ENCODE results near the gene RPIA. TPM values are rescaled to one million over a fixed set of nuclear protein-coding genes. Genes with fewer than 3 reads are reported as not detected.
"Not testable (repeated sequence)": the region's sequence is repeated elsewhere in the genome, so short reads cannot be mapped to it uniquely, and the experiment has no call there.

RPIA gene
- total RNA-seq = 10 to 100 TPM; 69.0 to 70.2 TPM
- polyA plus RNA-seq = 49.5 TPM

DNA sequence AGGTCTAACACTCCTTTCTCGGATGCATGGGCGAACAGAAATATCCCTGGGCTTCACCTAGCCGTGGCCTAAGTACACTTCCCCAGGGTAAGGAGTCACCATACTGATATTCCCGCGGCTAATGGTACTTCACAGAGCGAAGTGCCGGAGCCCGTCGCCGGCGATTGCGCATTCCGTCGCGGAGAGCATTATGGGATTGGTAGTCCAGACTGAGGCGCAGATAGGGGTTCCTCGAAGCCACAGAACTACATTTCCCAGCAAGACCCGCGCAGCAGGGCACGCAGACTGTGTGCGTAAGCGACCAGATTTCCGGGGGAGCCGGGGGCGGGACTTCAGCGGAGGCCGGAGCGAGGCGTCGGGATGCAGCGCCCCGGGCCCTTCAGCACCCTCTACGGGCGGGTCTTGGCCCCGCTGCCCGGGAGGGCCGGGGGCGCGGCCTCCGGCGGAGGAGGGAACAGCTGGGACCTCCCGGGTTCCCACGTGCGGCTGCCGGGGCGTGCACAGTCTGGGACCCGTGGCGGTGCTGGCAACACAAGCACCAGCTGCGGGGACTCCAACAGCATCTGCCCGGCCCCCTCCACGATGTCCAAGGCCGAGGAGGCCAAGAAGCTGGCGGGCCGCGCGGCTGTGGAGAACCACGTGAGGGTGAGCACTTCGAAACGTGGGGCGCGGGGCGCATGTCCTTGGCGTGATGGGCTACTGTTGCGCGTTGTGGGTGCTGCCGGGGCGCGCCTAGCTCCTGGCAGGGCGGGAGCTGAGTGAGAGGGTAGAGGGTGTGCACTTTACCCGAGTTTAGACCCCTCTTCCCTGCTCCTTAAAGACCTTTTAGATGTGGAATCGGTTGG is at the start of gene RPIA:
TSS of gene RPIA (plus strand) at position 335 of the 845 bp plus-strand sequence. CDS start at position 361, 26 bp downstream.
- Histone ChIP-seq H3K9me3 (ENCODE audit: low read length) (no peaks in the 10 kb centered on the region), H3K4me3 (ENCODE audit: low read length) (peak within 1 kb of the TSS; percentile 97), H3K36me3 (ENCODE audit: insufficient read depth, low read length) (no peaks in the 10 kb centered on the region), H3K4me1 (ENCODE audit: insufficient read depth, low read length) (peaks cover 30% of the 10 kb centered on the region), H3K27ac (ENCODE audit: low read depth, low read length) (peak within 1 kb of the TSS; percentile 79), H3K27me3 (ENCODE audit: insufficient read depth, low read length, poor library complexity, severe bottlenecking) (no peaks in the 10 kb centered on the region)
- peak; percentile 98 to 99 (median 98) for DNase-seq
- ChIA-PET POLR2A (interaction anchor here (1.4 kb wide), 1 partner anchor 64 kb away, joined by 13 read pairs; the partner anchor contains the start of gene EIF2AK3), CTCF (interaction anchor here (0.6 to 1.4 kb wide), 10 partner anchors 10 to 96 kb away, joined by 3 to 7 read pairs (median 3); no protein-coding TSS in a partner anchor)
- Mint-ChIP-seq H3K36me3 (peaks cover 0 to 13% (median 4%) of the 10 kb centered on the region in 3 donors), H3K4me1 (peaks cover 51 to 65% (median 64%) of the 10 kb centered on the region in 3 donors), H3K27ac (peak within 1 kb of the TSS; percentile 86 to 99 (median 96)), H3K9me3 (no peaks in the 10 kb centered on the region), H3K27me3 (no peaks in the 10 kb centered on the region), H3K4me3 (peak within 1 kb of the TSS; percentile 93 to 98 (median 96))

DNA sequence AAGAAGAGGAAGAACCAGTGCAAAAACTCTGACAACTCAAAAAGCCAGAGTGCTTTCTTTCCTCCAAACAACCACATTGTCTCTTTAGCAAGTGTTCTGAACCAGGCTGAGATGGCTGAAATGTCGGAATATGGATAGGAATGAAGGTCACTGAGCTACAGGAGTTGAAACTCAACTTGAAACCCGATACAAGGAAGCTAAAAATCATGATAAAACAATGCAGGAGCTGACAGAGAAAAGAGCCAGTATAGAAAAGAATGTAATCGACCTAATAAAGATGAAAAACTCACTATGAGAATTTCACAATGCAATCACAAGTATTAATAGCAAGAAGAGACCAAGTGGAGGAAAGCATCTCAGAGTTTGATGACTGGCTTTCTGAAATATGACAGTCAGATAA is 49.2 kb upstream of the RPIA start:
- Histone ChIP-seq H3K4me1 (ENCODE audit: insufficient read depth, low read length) (peaks cover 5% of the 10 kb centered on the region), H3K9me3 (ENCODE audit: low read length) (no peaks in the 10 kb centered on the region), H3K27me3 (ENCODE audit: insufficient read depth, low read length, poor library complexity, severe bottlenecking) (no peaks in the 10 kb centered on the region), H3K4me3 (ENCODE audit: low read length) (no peak overlapping the region), H3K27ac (ENCODE audit: low read depth, low read length) (no peak overlapping the region), H3K36me3 (ENCODE audit: insufficient read depth, low read length) (no peaks in the 10 kb centered on the region)
- peaks cover 2 to 7% (median 7%) of the 10 kb centered on the region in 5 donors for H3K9me3 Mint-ChIP-seq
- H3K27me3 Mint-ChIP-seq = peaks cover 0 to 8% of the 10 kb centered on the region in 2 donors
- peaks cover 36 to 46% (median 39%) of the 10 kb centered on the region in 3 donors for H3K4me1 Mint-ChIP-seq
- H3K4me3 Mint-ChIP-seq = no peak overlapping the region
- H3K36me3 Mint-ChIP-seq = peaks cover 0 to 6% (median 1%) of the 10 kb centered on the region in 3 donors
- POLR2A ChIA-PET = no interaction called here
- CTCF ChIA-PET = interaction anchor here (0.6 kb wide), 1 partner anchor 32 kb away, joined by 3 read pairs; no protein-coding TSS in a partner anchor
- no peak overlapping the region for H3K27ac Mint-ChIP-seq
- no peak for DNase-seq

DNA sequence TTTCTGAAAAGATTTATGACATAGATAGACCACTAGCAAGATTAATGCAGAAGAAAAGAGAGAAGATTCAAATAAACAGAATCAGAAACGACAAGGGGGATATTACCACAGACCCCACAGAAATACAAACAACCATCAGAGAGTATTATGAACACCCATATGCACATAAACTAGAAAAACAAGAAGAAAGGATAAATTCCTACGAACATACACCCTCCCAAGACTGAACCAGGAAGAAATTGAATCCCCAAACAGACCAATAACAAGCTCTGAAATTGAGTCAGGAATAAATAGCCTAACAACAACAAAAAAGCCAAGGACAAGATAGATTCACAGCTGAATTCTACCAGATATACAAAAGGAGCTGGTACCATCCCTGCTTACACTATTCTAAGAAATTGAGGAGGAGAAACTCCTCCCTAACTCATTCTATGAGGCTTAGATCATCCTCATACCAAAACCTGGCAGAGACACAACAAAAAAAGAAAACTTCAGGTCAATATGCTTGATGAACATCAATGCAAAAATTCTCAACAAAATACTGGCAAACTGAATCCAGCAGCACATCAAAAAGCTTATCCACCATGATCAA is 46.1 kb upstream of the RPIA start:
- Mint-ChIP-seq H3K27ac (peak overlapping the region in 2 of 8 donors; percentile 7 to 53), H3K4me1 (peaks cover 13 to 15% (median 14%) of the 10 kb centered on the region in 3 donors)
- H3K9me3 Mint-ChIP-seq; H3K4me1 ChIP-seq (ENCODE audit: insufficient read depth, low read length); H3K27me3 Mint-ChIP-seq; H3K36me3 Mint-ChIP-seq; H3K36me3 ChIP-seq (ENCODE audit: insufficient read depth, low read length); DNase-seq; H3K4me3 Mint-ChIP-seq; H3K9me3 ChIP-seq (ENCODE audit: low read length); H3K27me3 ChIP-seq (ENCODE audit: insufficient read depth, low read length, poor library complexity, severe bottlenecking); H3K4me3 ChIP-seq (ENCODE audit: low read length); H3K27ac ChIP-seq (ENCODE audit: low read depth, low read length); POLR2A ChIA-PET; CTCF ChIA-PET: not testable (repeated sequence)

GRCh38 chr2:88651646-88652045 is 39.8 kb upstream of the RPIA start:
- H3K9me3 ChIP-seq (ENCODE audit: low read length) = no peaks in the 10 kb centered on the region
- H3K36me3 ChIP-seq (ENCODE audit: insufficient read depth, low read length) = no peaks in the 10 kb centered on the region
- H3K4me3 ChIP-seq (ENCODE audit: low read length) = no peak overlapping the region
- H3K27ac ChIP-seq (ENCODE audit: low read depth, low read length) = no peak overlapping the region
- POLR2A ChIA-PET = no interaction called here
- DNase-seq = no peak
- Mint-ChIP-seq H3K4me3 (no peak overlapping the region), H3K4me1 (peaks cover 0 to 2% (median 0%) of the 10 kb centered on the region in 3 donors), H3K27ac (no peak overlapping the region), H3K36me3 (no peaks in the 10 kb centered on the region), H3K27me3 (peaks cover 0 to 2% of the 10 kb centered on the region in 2 donors), H3K9me3 (no peaks in the 10 kb centered on the region)
- CTCF ChIA-PET = interaction anchor here (0.9 to 1.5 kb wide), 2 partner anchors 14 to 20 kb away, joined by 3 to 4 read pairs; no protein-coding TSS in a partner anchor
- no peaks in the 10 kb centered on the region for H3K4me1 ChIP-seq (ENCODE audit: insufficient read depth, low read length)
- H3K27me3 ChIP-seq (ENCODE audit: insufficient read depth, low read length, poor library complexity, severe bottlenecking) = no peaks in the 10 kb centered on the region

DNA sequence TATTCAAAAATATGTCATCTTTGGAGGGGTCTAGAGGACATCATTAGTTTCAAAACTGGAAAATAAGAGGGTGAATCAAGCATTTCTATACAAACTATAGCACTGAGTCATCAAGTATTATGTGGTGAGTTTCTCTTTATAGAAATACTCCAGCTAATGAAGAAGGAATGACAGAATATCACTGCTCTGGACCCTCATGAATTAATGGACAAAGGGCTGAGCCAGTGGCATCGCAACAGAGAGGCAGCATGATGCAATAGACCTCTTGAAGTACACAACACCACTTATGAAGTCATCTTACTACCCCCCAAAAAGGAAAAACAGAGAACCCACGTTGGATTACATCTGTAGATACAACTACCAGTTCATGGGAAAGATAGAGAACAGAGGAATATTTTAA is 36.8 kb upstream of the RPIA start:
- no peaks in the 10 kb centered on the region for H3K27me3 ChIP-seq (ENCODE audit: insufficient read depth, low read length, poor library complexity, severe bottlenecking)
- Mint-ChIP-seq H3K27ac (no peak overlapping the region), H3K27me3 (peaks cover 0 to 2% of the 10 kb centered on the region in 2 donors), H3K36me3 (no peaks in the 10 kb centered on the region), H3K9me3 (no peaks in the 10 kb centered on the region), H3K4me1 (peaks cover 0 to 2% (median 0%) of the 10 kb centered on the region in 3 donors), H3K4me3 (no peak overlapping the region)
- DNase-seq = no peak
- no peak overlapping the region for H3K27ac ChIP-seq (ENCODE audit: low read depth, low read length)
- CTCF ChIA-PET = interaction anchor here (2.1 kb wide), 1 partner anchor 14 kb away, joined by 5 read pairs; no protein-coding TSS in a partner anchor
- no peaks in the 10 kb centered on the region for H3K4me1 ChIP-seq (ENCODE audit: insufficient read depth, low read length)
- POLR2A ChIA-PET = no interaction called here
- H3K9me3 ChIP-seq (ENCODE audit: low read length) = no peaks in the 10 kb centered on the region
- H3K36me3 ChIP-seq (ENCODE audit: insufficient read depth, low read length) = no peaks in the 10 kb centered on the region
- no peak overlapping the region for H3K4me3 ChIP-seq (ENCODE audit: low read length)

DNA sequence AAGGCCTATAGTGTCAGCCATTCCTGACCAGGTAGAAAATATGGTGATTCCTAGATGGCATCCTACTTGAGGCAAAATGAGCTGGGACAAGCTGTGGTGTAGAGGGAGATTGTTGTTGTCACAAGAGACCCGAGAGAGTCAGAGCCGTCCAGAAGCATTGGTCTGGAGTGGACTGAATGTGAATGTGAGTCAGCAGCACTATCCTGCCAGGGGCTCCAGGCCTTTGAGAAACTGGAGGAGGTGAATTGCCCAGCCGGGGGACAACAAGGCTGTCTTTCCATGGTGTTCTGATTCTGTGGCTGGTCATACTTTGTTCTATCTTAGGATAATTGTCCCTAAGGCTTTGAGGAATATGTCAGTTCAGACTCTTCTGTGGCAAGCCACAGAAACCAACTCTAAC is 34.8 kb upstream of the RPIA start:
- POLR2A ChIA-PET = no interaction called here
- Histone ChIP-seq H3K27ac (ENCODE audit: low read depth, low read length) (no peak overlapping the region), H3K9me3 (ENCODE audit: low read length) (no peaks in the 10 kb centered on the region), H3K4me3 (ENCODE audit: low read length) (no peak overlapping the region), H3K27me3 (ENCODE audit: insufficient read depth, low read length, poor library complexity, severe bottlenecking) (no peaks in the 10 kb centered on the region), H3K36me3 (ENCODE audit: insufficient read depth, low read length) (no peaks in the 10 kb centered on the region), H3K4me1 (ENCODE audit: insufficient read depth, low read length) (no peaks in the 10 kb centered on the region)
- Mint-ChIP-seq H3K36me3 (no peaks in the 10 kb centered on the region), H3K27ac (no peak overlapping the region), H3K4me3 (no peak overlapping the region), H3K4me1 (peaks cover 0 to 2% (median 0%) of the 10 kb centered on the region in 3 donors), H3K27me3 (no peaks in the 10 kb centered on the region), H3K9me3 (no peaks in the 10 kb centered on the region)
- CTCF ChIA-PET = interaction anchor here (4.1 kb wide), 1 partner anchor 14 kb away, joined by 19 read pairs; no protein-coding TSS in a partner anchor
- no peak for DNase-seq

DNA sequence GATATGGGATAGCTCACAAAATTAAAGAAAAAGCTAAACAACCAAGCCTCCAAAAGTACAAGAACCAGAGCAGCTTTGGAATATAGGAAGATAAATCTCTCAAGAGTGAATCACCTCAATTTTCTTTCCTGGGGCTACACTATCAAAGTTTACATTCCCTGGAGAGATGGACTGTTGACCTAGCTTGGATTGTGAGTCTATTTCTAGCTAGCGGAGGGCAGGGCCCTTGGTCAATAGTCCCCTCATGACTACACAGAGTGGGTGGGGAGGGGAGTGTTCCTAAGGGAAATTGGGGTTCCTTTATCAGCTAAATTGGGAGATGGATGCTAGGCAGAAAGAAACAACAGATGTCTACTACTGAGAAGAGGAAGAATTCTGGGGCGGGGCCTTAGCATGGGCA is 34.3 kb upstream of the RPIA start:
- ChIA-PET CTCF (interaction anchor here (4.1 kb wide), 1 partner anchor 14 kb away, joined by 19 read pairs; no protein-coding TSS in a partner anchor), POLR2A (no interaction called here)
- H3K27ac Mint-ChIP-seq = no peak overlapping the region
- H3K36me3 Mint-ChIP-seq = no peaks in the 10 kb centered on the region
- no peak for DNase-seq
- no peaks in the 10 kb centered on the region for H3K36me3 ChIP-seq (ENCODE audit: insufficient read depth, low read length)
- H3K9me3 Mint-ChIP-seq = no peaks in the 10 kb centered on the region
- no peak overlapping the region for H3K4me3 ChIP-seq (ENCODE audit: low read length)
- no peaks in the 10 kb centered on the region for H3K9me3 ChIP-seq (ENCODE audit: low read length)
- H3K4me3 Mint-ChIP-seq = no peak overlapping the region
- no peaks in the 10 kb centered on the region for H3K4me1 ChIP-seq (ENCODE audit: insufficient read depth, low read length)
- H3K27me3 Mint-ChIP-seq = no peaks in the 10 kb centered on the region
- no peaks in the 10 kb centered on the region for H3K27me3 ChIP-seq (ENCODE audit: insufficient read depth, low read length, poor library complexity, severe bottlenecking)
- H3K27ac ChIP-seq (ENCODE audit: low read depth, low read length) = no peak overlapping the region
- H3K4me1 Mint-ChIP-seq = no peaks in the 10 kb centered on the region

- no peaks in the 10 kb centered on the region for H3K4me1 Mint-ChIP-seq
- no peak overlapping the region for H3K4me3 Mint-ChIP-seq
- no peaks in the 10 kb centered on the region for H3K4me1 ChIP-seq (ENCODE audit: insufficient read depth, low read length)
- CTCF ChIA-PET = interaction anchor here (0.8 to 4.1 kb wide), 3 partner anchors 12 to 33 kb away, joined by 3 to 19 read pairs (median 3); partner anchors contain the start of gene RPIA
- no peaks in the 10 kb centered on the region for H3K9me3 Mint-ChIP-seq
- no peaks in the 10 kb centered on the region for H3K9me3 ChIP-seq (ENCODE audit: low read length)
- no peaks in the 10 kb centered on the region for H3K27me3 Mint-ChIP-seq
- POLR2A ChIA-PET = interaction anchor here (0.5 kb wide), 1 partner anchor 9 kb away, joined by 7 read pairs; no protein-coding TSS in a partner anchor
- H3K4me3 ChIP-seq (ENCODE audit: low read length) = no peak overlapping the region
- H3K36me3 Mint-ChIP-seq = no peaks in the 10 kb centered on the region
- H3K27ac Mint-ChIP-seq = no peak overlapping the region
- H3K27ac ChIP-seq (ENCODE audit: low read depth, low read length) = no peak overlapping the region
- no peaks in the 10 kb centered on the region for H3K36me3 ChIP-seq (ENCODE audit: insufficient read depth, low read length)
- no peak for DNase-seq
- H3K27me3 ChIP-seq (ENCODE audit: insufficient read depth, low read length, poor library complexity, severe bottlenecking) = no peaks in the 10 kb centered on the region
Measured at GRCh38 chr2:88658326-88658725, 33.1 kb upstream of the RPIA start.

All from CD8-positive, alpha-beta memory T cell (primary cell).